GM03348 (cell line): ENCODE results near the gene CCNJL.
"Not testable (repeated sequence)": the region's sequence is repeated elsewhere in the genome, so short reads cannot be mapped to it uniquely, and the experiment has no call there.

Source experiments
- DNase-seq: peaks from one replicate; pipeline ENCODE4 v3.0.0; 2012; ENCODE audit warnings: low spot score

CCNJL gene

DNA sequence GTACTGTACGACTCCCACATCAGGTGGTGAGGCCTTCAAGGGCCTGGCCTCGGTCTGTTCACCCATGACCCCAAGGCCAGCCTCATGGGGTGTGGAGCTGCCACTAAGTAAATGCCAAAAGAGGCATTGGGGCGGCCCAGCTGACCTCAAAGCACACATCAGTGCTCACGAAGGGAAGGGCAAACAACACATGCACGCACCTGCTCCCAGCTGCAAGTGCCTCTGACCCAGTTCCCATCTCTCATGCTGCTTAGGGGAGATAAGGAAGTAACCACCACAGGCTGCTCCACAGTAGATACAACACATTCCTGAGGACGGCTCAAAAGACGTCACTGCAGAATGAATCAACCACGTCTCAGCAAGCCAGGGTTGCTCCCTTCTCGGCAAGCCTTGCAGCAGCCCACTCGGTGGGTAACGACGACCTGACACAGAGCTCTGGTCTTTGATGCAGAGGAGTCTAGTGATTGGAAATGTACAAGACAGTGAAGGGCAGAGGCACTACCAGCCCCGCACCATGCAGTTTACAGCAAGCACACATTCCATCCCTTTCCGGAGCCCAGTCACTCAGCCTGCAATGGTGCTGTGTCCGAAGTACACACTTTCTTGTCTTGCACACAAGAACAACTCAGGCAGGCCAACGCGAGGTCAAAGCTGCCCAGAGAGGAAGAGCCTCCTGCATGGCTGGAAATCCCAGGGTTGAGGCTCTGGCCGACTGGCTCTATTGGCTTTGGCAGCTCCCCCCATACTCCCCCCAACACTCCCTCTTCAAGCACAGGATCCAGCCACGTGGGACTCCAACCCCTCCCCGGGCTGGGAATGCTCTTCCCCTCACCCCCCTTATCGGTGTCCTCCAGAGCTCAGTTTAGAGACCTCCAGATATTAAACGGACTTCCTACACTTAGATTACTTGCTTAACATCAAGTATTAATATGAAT is 51.2 kb downstream of the CCNJL start:
- DNase-seq = no peak

GRCh38 chr5:160260006-160260775 is 52.2 kb downstream of the CCNJL start:
- DNase-seq = no peak

DNA sequence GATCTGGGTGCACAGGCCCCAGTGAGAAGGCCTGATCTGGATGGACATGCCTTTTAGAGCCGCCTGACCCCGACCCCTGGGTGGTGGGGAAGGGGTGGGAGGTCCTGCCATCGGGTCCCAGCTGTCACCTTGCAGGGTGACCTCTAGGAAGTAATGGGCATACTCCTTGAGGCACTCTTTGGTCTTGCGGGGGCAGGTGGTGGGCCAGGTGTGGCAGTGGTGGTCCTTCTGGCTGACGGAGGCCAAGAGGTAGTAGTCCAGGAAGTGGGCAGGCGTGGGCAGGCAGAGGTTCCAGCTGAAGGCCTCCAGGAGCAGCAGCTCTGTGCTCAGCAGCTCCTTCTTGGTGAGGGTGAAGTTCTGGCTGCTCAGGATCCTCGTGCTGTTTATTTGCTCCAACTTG is 53.0 kb downstream of the CCNJL start:
- no peak for DNase-seq

- no peak for DNase-seq
These were observed 57.7 kb downstream of the CCNJL start for GRCh38 chr5:160254706-160255105.

DNA sequence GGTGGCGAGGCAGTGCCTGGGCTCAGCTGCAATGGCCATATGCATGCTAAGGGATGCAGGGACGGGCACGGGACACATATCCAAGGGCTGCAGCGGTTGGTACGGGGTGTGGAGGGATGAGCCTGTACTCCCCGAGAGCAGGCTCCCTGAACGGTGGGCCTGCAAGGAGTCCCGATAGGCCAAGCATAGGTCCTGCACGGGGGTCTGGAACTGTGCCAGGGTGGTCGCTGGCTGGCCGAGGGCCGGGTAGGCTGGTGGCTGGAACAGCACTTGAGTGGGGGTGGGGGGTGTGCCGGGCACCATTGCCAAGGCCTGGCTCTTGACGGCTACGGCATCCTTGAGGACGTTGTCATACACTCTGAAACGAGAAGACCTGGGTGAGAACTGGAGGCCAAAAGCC is 58.9 kb downstream of the CCNJL start:
- no peak for DNase-seq

DNA sequence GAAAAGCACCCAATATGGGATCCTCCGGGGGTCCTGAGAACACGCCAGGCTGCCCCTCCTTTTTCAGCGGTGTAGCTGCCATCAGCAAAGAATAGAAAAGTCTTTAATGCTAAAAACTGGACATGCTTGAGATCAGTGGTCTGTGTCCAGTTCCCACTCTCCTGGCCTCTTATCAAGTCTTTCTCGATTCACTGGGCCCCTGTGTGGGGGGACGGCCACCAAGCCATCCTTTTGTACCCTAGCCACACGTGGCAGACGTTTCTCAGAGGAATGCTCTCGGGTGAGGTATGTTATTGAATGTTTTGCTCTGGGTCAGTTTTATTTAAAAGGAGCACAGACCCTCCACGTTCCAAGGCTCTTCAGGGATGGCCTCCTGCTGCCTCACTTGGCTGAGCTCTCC is 59.4 kb downstream of the CCNJL start:
- DNase-seq = no peak

DNA sequence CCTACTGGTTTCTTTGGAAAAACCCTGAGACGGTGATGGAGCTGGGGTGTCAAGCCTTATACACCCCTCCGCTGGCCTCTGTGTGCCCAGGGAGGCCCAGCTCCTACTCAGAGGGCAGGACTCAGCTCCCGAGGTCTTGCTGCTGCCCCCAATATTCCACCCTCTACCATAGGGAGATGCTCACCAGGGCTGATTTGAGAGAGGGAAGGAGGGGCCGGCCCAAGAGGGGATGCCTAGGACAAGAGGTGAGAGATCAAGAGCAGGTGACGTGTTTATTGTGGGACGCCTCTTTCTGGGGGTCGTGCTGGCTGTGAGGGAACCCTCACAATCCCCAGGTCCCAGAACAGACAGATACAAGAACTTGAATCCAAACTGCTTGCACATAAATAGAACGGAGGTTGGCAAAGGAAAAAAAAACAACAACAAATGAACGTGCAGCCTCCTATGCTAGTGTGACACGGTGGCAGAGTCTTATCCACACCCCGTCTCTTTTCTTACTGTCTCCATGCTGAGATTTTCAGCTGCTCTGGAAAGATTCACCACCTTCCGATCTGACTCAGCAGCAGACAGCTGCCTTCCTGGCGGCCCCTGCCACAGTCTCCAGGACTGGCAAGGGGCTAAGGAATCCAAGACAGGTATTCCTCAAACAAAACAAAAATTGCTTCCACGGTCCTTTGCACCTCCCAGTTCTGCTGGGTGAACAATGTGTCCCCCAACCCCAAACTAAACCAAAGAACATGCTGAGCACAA is 60.8 kb downstream of the CCNJL start:
- DNase-seq = no peak

DNA sequence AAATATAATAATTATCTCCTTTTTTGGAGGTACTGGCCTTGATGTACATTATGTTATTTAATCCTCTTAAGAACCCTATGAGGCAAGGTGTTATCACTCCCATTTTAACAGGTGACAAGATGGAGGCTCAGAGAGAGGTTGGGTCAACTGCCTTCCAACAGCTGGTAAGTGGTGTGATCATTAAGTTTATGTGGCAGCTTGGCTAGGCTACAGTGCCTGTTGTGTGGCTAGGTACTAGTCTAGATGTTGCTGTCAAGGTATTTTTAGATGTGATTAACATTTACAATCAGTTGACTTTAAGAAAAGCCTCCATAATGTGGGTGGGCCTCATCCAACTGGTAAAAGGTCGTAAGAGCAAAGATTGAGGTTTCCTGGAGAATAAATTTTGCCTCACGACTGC is 61.5 kb downstream of the CCNJL start:
- no peak for DNase-seq

DNA sequence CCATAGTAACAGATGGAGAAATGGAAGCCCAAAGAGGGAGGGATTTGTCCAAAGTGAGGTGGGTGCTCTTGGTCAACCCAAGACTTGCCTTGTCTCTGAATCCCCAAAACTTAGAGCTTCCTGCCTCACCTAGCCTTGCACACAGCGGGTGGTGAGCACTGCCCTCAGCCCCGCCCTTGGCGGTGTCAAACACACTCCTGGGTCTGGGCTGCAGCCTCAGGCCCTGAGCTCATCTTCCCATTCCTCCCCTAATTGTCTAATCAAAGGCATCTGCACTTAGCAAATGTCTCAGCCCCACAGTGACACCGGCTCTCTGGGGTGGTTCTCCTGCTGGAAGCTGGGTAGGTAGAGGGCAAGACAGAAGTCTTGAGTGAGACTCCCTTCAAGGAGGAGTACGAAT is 62.1 kb downstream of the CCNJL start:
- DNase-seq = no peak

- DNase-seq = not testable (repeated sequence)
These were observed 62.8 kb downstream of the CCNJL start for GRCh38 chr5:160249570-160249969.

DNA sequence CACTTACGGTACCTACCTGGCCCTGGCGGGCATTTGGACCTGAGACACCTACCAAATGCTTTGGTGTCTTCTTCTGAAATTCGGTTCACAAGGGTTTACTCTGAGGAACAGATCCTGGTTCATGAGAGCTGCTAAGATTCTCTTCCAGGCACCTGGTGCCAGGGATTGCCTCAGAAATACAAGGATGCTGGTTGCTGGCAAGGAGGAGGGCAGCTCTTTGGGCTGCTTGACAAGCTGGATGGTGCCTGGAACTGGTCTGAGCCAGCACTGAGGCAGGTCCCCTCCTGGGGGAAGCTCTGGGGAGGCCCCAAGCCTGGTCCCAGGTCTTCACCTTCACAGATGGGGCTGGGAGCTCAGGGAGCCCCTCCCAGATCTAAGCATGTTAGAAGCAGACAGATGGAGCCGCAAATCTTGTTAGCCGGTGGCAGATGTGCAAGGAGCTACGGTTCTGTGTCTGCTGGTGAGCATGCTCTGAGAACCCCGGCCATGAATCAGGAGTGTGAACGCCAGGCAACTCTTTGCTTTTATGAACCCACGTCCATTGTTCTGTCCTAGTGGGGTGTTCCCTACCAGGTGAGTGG is 66.8 kb downstream of the CCNJL start:
- DNase-seq = no peak

- DNase-seq = no peak
These were observed 70.2 kb downstream of the CCNJL start for GRCh38 chr5:160242145-160242544.

DNA sequence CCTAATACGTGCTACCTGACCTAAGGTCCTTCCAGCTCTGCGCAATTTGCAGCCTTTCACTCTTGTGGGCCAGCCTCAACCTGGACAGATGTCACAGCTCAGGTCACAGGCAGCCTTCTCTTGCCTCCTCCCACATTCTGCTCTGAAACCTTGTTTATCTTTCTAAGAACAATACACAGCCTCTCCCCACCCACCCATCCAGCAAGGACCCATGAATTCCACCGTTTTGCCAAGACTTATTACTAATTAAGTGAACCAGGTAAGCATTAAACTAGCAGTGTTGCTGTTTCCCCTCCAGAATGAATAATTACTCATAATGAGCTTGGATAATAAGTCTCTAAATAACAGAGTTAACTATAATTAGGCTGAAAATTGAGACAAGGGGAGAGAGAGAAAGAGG is 72.0 kb downstream of the CCNJL start:
- no peak for DNase-seq

DNA sequence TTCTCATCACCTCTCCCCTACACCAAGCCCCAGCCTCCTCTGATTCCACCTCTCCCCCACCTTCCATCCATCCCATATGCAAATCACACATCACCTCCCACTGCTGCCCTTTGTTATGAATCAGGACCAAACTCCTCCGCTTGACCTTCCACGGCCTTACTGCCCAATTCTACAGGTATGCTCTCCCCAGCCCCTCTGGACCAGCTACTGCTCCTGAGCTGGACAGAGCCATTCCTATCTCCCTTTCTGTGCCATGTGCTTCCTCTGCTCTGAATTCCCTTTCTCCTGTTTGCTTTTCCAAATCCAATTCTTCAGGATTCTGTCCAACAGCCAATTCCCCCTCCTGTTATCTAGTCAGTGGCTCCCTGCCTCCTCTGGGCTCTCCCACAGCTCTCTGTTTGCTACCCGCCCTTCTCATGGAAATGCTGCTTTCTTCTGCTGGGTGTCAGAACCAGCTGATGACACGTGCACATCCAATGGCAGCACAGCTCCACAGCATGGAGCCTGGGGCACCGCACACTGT is 74.7 kb downstream of the CCNJL start:
- no peak for DNase-seq

- no peak for DNase-seq
These were observed 76.6 kb downstream of the CCNJL start for GRCh38 chr5:160235731-160236130.

GRCh38 chr5:160233215-160233614 is 79.1 kb downstream of the CCNJL start:
- no peak for DNase-seq

DNA sequence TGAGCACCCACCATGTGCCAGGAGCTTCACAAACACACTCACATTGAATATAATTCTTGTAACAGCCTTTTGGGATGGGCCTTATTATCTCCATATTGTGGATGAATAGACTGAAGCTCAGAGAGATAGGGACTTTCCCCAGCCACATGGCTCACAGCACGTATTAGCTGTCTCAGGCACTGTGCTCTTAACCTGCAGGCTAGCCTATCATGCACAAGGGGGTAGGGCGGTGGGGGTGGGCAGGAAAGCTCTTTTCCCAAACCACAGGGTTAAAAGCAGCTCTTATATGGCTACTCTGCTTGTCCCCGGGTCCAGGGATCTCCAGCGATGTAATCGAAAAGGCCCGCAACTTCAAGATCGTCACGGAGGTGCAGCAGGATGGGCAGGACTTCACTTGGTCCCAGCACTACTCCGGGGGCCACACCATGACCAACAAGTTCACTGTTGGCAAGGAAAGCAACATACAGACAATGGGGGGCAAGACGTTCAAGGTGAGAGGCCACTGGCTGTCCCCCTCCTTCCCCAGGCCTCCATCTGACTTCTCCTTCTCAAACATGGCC is 80.5 kb downstream of the CCNJL start:
- no peak for DNase-seq

DNA sequence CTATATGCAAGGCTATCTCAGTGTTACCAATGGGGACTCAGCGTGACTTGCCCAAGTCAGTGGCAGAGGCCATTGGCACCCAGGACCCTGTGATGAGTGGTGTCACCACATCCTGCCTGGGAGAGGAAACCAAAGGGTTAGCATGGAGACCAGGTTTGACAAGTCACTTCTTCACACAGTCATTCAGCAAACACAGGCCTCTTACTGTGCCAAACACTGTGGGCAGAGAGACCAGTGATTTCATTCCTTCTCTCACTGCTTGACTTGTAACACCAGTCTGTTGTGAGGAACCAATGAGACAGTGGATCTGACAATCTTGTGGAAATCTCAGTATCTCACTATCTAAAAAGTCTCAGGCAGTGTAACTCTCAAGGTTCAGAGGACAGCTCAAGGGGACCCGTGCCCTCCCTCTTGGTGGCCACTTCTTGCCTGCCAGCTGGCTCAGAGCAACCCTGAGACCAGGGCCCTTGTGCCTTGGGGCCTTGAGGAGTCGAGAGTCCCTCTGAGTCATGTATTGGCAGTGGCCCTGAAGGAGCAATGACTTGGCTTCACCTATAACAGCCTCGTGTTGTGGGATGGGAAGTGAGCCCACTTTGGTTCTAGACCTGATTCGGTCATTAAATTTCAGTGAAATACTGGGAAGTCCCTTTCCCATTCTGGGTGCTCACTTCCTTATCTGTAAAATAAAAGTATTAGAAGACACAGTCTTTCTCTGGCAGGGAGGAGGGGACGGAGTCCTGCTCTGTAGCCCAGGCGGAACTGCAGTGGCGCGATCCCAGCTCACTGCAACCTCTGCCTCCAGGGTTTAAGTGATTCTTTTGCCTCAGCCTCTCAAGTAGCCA is 81.5 kb downstream of the CCNJL start:
- DNase-seq = peak; percentile 42

- DNase-seq = no peak
These were observed 83.1 kb downstream of the CCNJL start, which contains the start of gene FABP6 for GRCh38 chr5:160229190-160229742. Gene FABP6 (plus strand): TSS chr5:160229506. CDS start chr5:160229558, 52 bp downstream.

DNA sequence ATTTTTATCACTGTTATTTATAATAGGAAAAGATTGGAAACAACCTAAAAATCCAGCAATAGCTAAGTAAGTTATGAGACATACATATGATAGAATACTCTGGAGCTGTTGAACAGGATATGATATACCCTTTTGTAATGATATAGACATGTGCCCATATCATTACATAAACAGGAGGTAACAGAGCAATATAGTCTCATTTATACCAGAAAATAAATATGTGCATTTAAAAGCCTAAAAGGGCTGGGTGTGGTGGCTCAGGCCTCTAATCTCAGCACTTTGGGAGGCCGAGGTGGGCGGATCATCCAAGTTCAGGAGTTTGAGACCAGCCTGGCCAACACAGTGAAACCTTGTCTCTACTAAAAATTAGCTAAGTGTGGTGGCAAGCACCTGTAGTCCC is 85.4 kb downstream of the CCNJL start:
- no peak for DNase-seq
